Naive thymus-derived CD4-positive, alpha-beta T cell (primary cell): ENCODE data around the gene NDUFAF2. TPM values are rescaled to one million over a fixed set of nuclear protein-coding genes. Genes with fewer than 3 reads are reported as not detected.

Experiments used
- ATAC-seq: fragments of 150-1000 bp; cut with Tn5 transposase; 2 replicates; pipeline ENCODE4 v1.10.0; 2021; ENCODE audit warnings: mild to moderate bottlenecking, moderate library complexity
- CTCF ChIA-PET: fragments of 350-600 bp; sonication (Branson Sonifier 250); formaldehyde crosslinking; loops from one replicate; lab custom pipeline; 2021; ENCODE audit warnings: antibody characterized with exemption; lab: Charles Lee
- POLR2A ChIA-PET: fragments of 350-600 bp; sonication (Branson Sonifier 250); formaldehyde crosslinking; loops from one replicate; lab custom pipeline; 2021; ENCODE audit warnings: antibody characterized with exemption, inconsistent platforms; lab: Charles Lee
- DNase-seq, 9 donors: peaks; one replicate each; pipeline versions ENCODE4 v3.0.0 to v3.0.0-alpha.2; 2020 to 2022; ENCODE audit warnings: mixed read lengths in 1 of 9
- H3K27ac ChIP-seq: one replicate; pipeline ENCODE4 v1.7.0; 2013; ENCODE audit warnings: mild to moderate bottlenecking, low read depth, low read length, moderate library complexity
- H3K27me3 ChIP-seq, 2 donors: one replicate each; pipeline ENCODE4 v1.7.0; 2013; ENCODE audit warnings: low read length in 2 of 2, mild to moderate bottlenecking in 2 of 2, moderate library complexity in 2 of 2; ENCODE audit not compliant: control insufficient read depth in 2 of 2, insufficient read depth in 2 of 2
- H3K36me3 ChIP-seq, 3 experiments: 1 replicate in 2 of 3; 2 replicates in 1 of 3; pipeline ENCODE4 v1.7.0; 2013; ENCODE audit warnings: low read length in 3 of 3, mild to moderate bottlenecking in 3 of 3, moderate library complexity in 1 of 3; ENCODE audit not compliant: insufficient read depth in 3 of 3, control insufficient read depth in 2 of 3
- H3K4me1 ChIP-seq, 2 donors: one replicate each; pipeline ENCODE4 v1.7.0; 2013; ENCODE audit warnings: low read length in 2 of 2, mild to moderate bottlenecking in 2 of 2, moderate library complexity in 1 of 2; ENCODE audit not compliant: control insufficient read depth in 2 of 2, insufficient read depth in 2 of 2
- H3K4me3 ChIP-seq: 2 replicates; pipeline ENCODE4 v1.7.0; 2013; ENCODE audit warnings: mild to moderate bottlenecking, low read length
- H3K9me3 ChIP-seq, 3 experiments: 1 replicate in 2 of 3; 2 replicates in 1 of 3; pipeline ENCODE4 v1.7.0; 2013; ENCODE audit warnings: low read length in 3 of 3; ENCODE audit not compliant: control insufficient read depth in 2 of 3
- H3K27ac Mint-ChIP-seq, 9 donors: one replicate each; pipeline ENCODE4 v1.8.0; 2020 to 2022; ENCODE audit warnings: mixed read lengths in 9 of 9, mild to moderate bottlenecking in 8 of 9, moderate library complexity in 5 of 9, inconsistent platforms in 2 of 9
- H3K27me3 Mint-ChIP-seq, 5 donors: one replicate each; pipeline ENCODE4 v1.8.0; 2021 to 2022; ENCODE audit warnings: mixed read lengths in 5 of 5, mild to moderate bottlenecking in 1 of 5
- H3K36me3 Mint-ChIP-seq, 5 donors: one replicate each; pipeline ENCODE4 v1.8.0; 2020 to 2022; ENCODE audit warnings: mixed read lengths in 5 of 5, mild to moderate bottlenecking in 3 of 5, inconsistent platforms in 1 of 5
- H3K4me1 Mint-ChIP-seq, 7 donors: one replicate each; pipeline ENCODE4 v1.8.0; 2020 to 2022; ENCODE audit warnings: mixed read lengths in 7 of 7, mild to moderate bottlenecking in 3 of 7, inconsistent platforms in 1 of 7
- H3K4me3 Mint-ChIP-seq, 10 donors: one replicate each; pipeline ENCODE4 v1.8.0; 2020 to 2022; ENCODE audit warnings: mild to moderate bottlenecking in 10 of 10, mixed read lengths in 10 of 10, moderate library complexity in 6 of 10, inconsistent platforms in 2 of 10
- H3K9me3 Mint-ChIP-seq, 11 donors: one replicate each; pipeline ENCODE4 v1.8.0; 2020 to 2022; ENCODE audit warnings: mixed read lengths in 11 of 11, mild to moderate bottlenecking in 4 of 11, inconsistent platforms in 1 of 11, moderate library complexity in 1 of 11
- intact Hi-C, 2 donors: fragments of 100-400 bp; cut with micrococcal nuclease; formaldehyde crosslinking; loops; one replicate each; pipeline ENCODE4 v1.15.1; 2023
- polyA plus RNA-seq, 2 donors: library from polyadenylated mRNA; unstranded; fragments of 300-500 nt; fragmentation: Illumina TruSeq; gene quantifications; one replicate each; pipeline ENCODE4 v1.2.3, GENCODE V29; 2021
- total RNA-seq, 6 experiments: library from RNA in 5 of 6; stranded (reverse) in 5 of 6; gene quantifications; 1 replicate in 5 of 6; 2 replicates in 1 of 6; pipeline ENCODE4 v1.2.3 and lab custom pipeline; 2021 to 2026

The NDUFAF2 gene
- total and polyA plus RNA-seq, 7 experiments from 2014 or later = 7.0 to 34.7 (median 16.0) TPM

- H3K4me3 Mint-ChIP-seq = no peak overlapping the region
- peak overlapping the region in 1 of 9 donors; percentile 17 for H3K27ac Mint-ChIP-seq
- Histone ChIP-seq H3K4me3 (no peak overlapping the region), H3K27me3 (no peaks in the 10 kb centered on the region), H3K36me3 (no peaks in the 10 kb centered on the region), H3K9me3 (no peaks in the 10 kb centered on the region), H3K27ac (no peak overlapping the region), H3K4me1 (no peaks in the 10 kb centered on the region)
- H3K27me3 Mint-ChIP-seq = no peaks in the 10 kb centered on the region
- H3K4me1 Mint-ChIP-seq = peaks cover 0 to 43% (median 16%) of the 10 kb centered on the region in 7 donors
- ATAC-seq (no peak), DNase-seq (no peak)
- intact Hi-C loops = loop anchor here in 1 of 2 donors (1.0 to 5.0 kb wide), 3 partner anchors 262 to 1146 kb away; no protein-coding TSS in a partner anchor
- H3K9me3 Mint-ChIP-seq = peaks cover 0 to 8% (median 0%) of the 10 kb centered on the region in 11 donors
- CTCF ChIA-PET = interaction anchor here (0.9 to 5.1 kb wide), 3 partner anchors 12 to 700 kb away, joined by 3 to 32 read pairs (median 4); no protein-coding TSS in a partner anchor
- peaks cover 0 to 6% (median 0%) of the 10 kb centered on the region in 5 donors for H3K36me3 Mint-ChIP-seq
- POLR2A ChIA-PET = no interaction called here
Observed at GRCh38 chr5:60958712-60959111, 13.7 kb downstream of the NDUFAF2 start.

- Mint-ChIP-seq H3K9me3 (peaks cover 0 to 8% (median 0%) of the 10 kb centered on the region in 11 donors), H3K4me3 (no peak overlapping the region), H3K27me3 (no peaks in the 10 kb centered on the region), H3K36me3 (peaks cover 0 to 6% (median 0%) of the 10 kb centered on the region in 5 donors), H3K27ac (no peak overlapping the region), H3K4me1 (peaks cover 0 to 40% (median 17%) of the 10 kb centered on the region in 7 donors)
- Histone ChIP-seq H3K27me3 (no peaks in the 10 kb centered on the region), H3K4me1 (no peaks in the 10 kb centered on the region), H3K9me3 (no peaks in the 10 kb centered on the region), H3K27ac (no peak overlapping the region), H3K4me3 (no peak overlapping the region), H3K36me3 (no peaks in the 10 kb centered on the region)
- DNase-seq = peak in 3 of 9 donors; percentile 9 to 21 (median 10)
- POLR2A ChIA-PET = no interaction called here
- intact Hi-C loops = loop anchor here in 1 of 2 donors (1.0 to 5.0 kb wide), 3 partner anchors 262 to 1147 kb away; no protein-coding TSS in a partner anchor
- CTCF ChIA-PET = interaction anchor here (0.9 to 5.1 kb wide), 3 partner anchors 13 to 699 kb away, joined by 3 to 32 read pairs (median 4); no protein-coding TSS in a partner anchor
- no peak for ATAC-seq
Observed at GRCh38 chr5:60959156-60959555, 14.2 kb downstream of the NDUFAF2 start.

- CTCF ChIA-PET = interaction anchor here (5.1 kb wide), 1 partner anchor 698 kb away, joined by 32 read pairs; no protein-coding TSS in a partner anchor
Observed at GRCh38 chr5:60960591-60960990, 15.6 kb downstream of the NDUFAF2 start.

GRCh38 chr5:60961685-60962084, 16.7 kb downstream of the NDUFAF2 start:
- ATAC-seq (no peak), DNase-seq (no peak)
- Mint-ChIP-seq H3K27me3 (no peaks in the 10 kb centered on the region), H3K27ac (no peak overlapping the region), H3K4me3 (no peak overlapping the region), H3K36me3 (peaks cover 0 to 16% (median 11%) of the 10 kb centered on the region in 5 donors), H3K4me1 (peaks cover 0 to 29% (median 12%) of the 10 kb centered on the region in 7 donors), H3K9me3 (peaks cover 0 to 15% (median 9%) of the 10 kb centered on the region in 11 donors)
- ChIA-PET CTCF (interaction anchor here (0.6 to 0.7 kb wide), 2 partner anchors 16 to 621 kb away, joined by 3 read pairs; no protein-coding TSS in a partner anchor), POLR2A (no interaction called here)
- Histone ChIP-seq H3K4me3 (no peak overlapping the region), H3K27me3 (no peaks in the 10 kb centered on the region), H3K27ac (no peak overlapping the region), H3K4me1 (no peaks in the 10 kb centered on the region), H3K36me3 (no peaks in the 10 kb centered on the region), H3K9me3 (peaks cover 0 to 4% (median 0%) of the 10 kb centered on the region in 3 experiments)
- intact Hi-C loops = loop anchor here (2.0 kb wide), 2 partner anchors 17 to 697 kb away; partner anchors contain the start of genes ERCC8 (in 1 of the 2) and NDUFAF2 (in 1 of the 2)

More at GRCh38 chr5:60960591-60960990, 15.6 kb downstream of the NDUFAF2 start:
- no peaks in the 10 kb centered on the region for H3K4me1 ChIP-seq
- intact Hi-C loops = loop anchor here (1.0 to 2.0 kb wide), 4 partner anchors 15 to 698 kb away; partner anchors contain the start of genes ERCC8 (in 2 of the 2) and NDUFAF2 (in 2 of the 2)
- Mint-ChIP-seq H3K27ac (peak overlapping the region in 1 of 9 donors; percentile 8), H3K9me3 (peaks cover 0 to 8% (median under 1%) of the 10 kb centered on the region in 11 donors), H3K4me1 (peaks cover 0 to 30% (median 17%) of the 10 kb centered on the region in 7 donors), H3K4me3 (peak overlapping the region in 1 of 10 donors; percentile 9), H3K27me3 (no peaks in the 10 kb centered on the region), H3K36me3 (peaks cover 0 to 7% (median 6%) of the 10 kb centered on the region in 5 donors)
- DNase-seq = peak in 5 of 9 donors; percentile 18 to 48 (median 39)
- ATAC-seq = peak; percentile 54
- H3K27me3 ChIP-seq = no peaks in the 10 kb centered on the region
- H3K27ac ChIP-seq = no peak overlapping the region
- no peak overlapping the region for H3K4me3 ChIP-seq
- no peaks in the 10 kb centered on the region for H3K9me3 ChIP-seq
- H3K36me3 ChIP-seq = no peaks in the 10 kb centered on the region
- POLR2A ChIA-PET = interaction anchor here (1.1 kb wide), 1 partner anchor 16 kb away, joined by 3 read pairs; the partner anchor contains the start of gene ERCC8

GRCh38 chr5:60972231-60972630, 27.2 kb downstream of the NDUFAF2 start:
- no peaks in the 10 kb centered on the region for H3K36me3 ChIP-seq
- H3K9me3 ChIP-seq = no peaks in the 10 kb centered on the region
- Mint-ChIP-seq H3K4me3 (peak overlapping the region in 3 of 10 donors; percentile 9 to 21 (median 18)), H3K4me1 (peaks cover 0 to 37% (median 22%) of the 10 kb centered on the region in 7 donors), H3K36me3 (peaks cover 2 to 55% (median 34%) of the 10 kb centered on the region in 5 donors), H3K27me3 (no peaks in the 10 kb centered on the region), H3K27ac (no peak overlapping the region), H3K9me3 (peaks cover 6 to 42% (median 22%) of the 10 kb centered on the region in 11 donors)
- H3K4me1 ChIP-seq = no peaks in the 10 kb centered on the region
- DNase-seq = peak in 1 of 9 donors; percentile 32
- intact Hi-C loops = no loop called here
- H3K27ac ChIP-seq = no peak overlapping the region
- no peak overlapping the region for H3K4me3 ChIP-seq
- ATAC-seq = no peak
- no peaks in the 10 kb centered on the region for H3K27me3 ChIP-seq
- POLR2A ChIA-PET = interaction anchor here (0.6 kb wide), 1 partner anchor 332 kb away, joined by 3 read pairs; no protein-coding TSS in a partner anchor
- CTCF ChIA-PET = no interaction called here

- Histone ChIP-seq H3K9me3 (peaks cover 0 to 6% (median 0%) of the 10 kb centered on the region in 3 experiments), H3K27me3 (no peaks in the 10 kb centered on the region), H3K36me3 (no peaks in the 10 kb centered on the region), H3K27ac (no peak overlapping the region), H3K4me3 (no peak overlapping the region), H3K4me1 (no peaks in the 10 kb centered on the region)
- ATAC-seq (no peak), DNase-seq (no peak)
- H3K4me3 Mint-ChIP-seq = no peak overlapping the region
- CTCF ChIA-PET = interaction anchor here (0.9 kb wide), 1 partner anchor 12 kb away, joined by 3 read pairs; no protein-coding TSS in a partner anchor
- POLR2A ChIA-PET = no interaction called here
- no peaks in the 10 kb centered on the region for H3K27me3 Mint-ChIP-seq
- H3K27ac Mint-ChIP-seq = no peak overlapping the region
- peaks cover 0 to 22% (median 13%) of the 10 kb centered on the region in 7 donors for H3K4me1 Mint-ChIP-seq
- H3K36me3 Mint-ChIP-seq = peaks cover 2 to 60% (median 55%) of the 10 kb centered on the region in 5 donors
- intact Hi-C loops = no loop called here
- peaks cover 13 to 35% (median 21%) of the 10 kb centered on the region in 11 donors for H3K9me3 Mint-ChIP-seq
Observed at GRCh38 chr5:60977956-60978737, 33.1 kb downstream of the NDUFAF2 start.
